GM12878 (cell line): Measurements from ENCODE around the gene TMEM150B. TPM values are rescaled to one million over a fixed set of nuclear protein-coding genes. Genes with fewer than 3 reads are reported as not detected.
A peak's percentile ranks its signal among the peaks of the same experiment; 100 is the strongest.

Source experiments
- ATAC-seq: fragments of 200-7000 bp; cut with Tn5 transposase; 3 replicates; pipeline ENCODE4 v1.9.1; 2020; ENCODE audit warnings: mild to moderate bottlenecking, moderate library complexity
- BruUV-seq: library from RNA; stranded (reverse); fragments of 400-500 nt; replicated peaks from 2 replicates; lab custom pipeline; 2021; lab: Mats Ljungman, UMichigan
- CTCF ChIA-PET: fragments of 300-600 bp; sonication (Branson Sonifier 250); formaldehyde crosslinking; extraction: SDS; loops from one replicate; lab custom pipeline; 2021; ENCODE audit warnings: inconsistent platforms; lab: Yijun Ruan, JAX
- POLR2A ChIA-PET: fragments of 350-600 bp; formaldehyde crosslinking; extraction: SDS; loops from one replicate; lab custom pipeline; 2021; ENCODE audit warnings: inconsistent platforms; lab: Charles Lee
- RAD21 ChIA-PET: fragments of 300-600 bp; sonication (Branson Sonifier 250); formaldehyde crosslinking; loops from one replicate; lab custom pipeline; 2023; ENCODE audit warnings: antibody characterized with exemption; ENCODE audit not compliant: unreplicated experiment; lab: Charles Lee
- SMC1A ChIA-PET: fragments of 300-600 bp; sonication (Branson Sonifier 250); formaldehyde crosslinking; loops from one replicate; lab custom pipeline; 2023; ENCODE audit not compliant: unreplicated experiment, uncharacterized antibody; lab: Charles Lee
- DNase-seq: peaks from one replicate; pipeline ENCODE4 v3.0.0-alpha.2; 2011; ENCODE audit warnings: low read depth, low spot score
- FAIRE-seq: peaks from 3 replicates; lab custom pipeline; 2011; peaks lifted over from hg19 to GRCh38; lab: Jason Lieb, UNC
- H2AFZ ChIP-seq: 2 replicates; pipeline ENCODE4 v1.6.0; 2011; ENCODE audit warnings: low read depth, low read length, control low read depth; ENCODE audit not compliant: control insufficient read depth
- H3K27ac ChIP-seq: 2 replicates; pipeline ENCODE4 v1.5.1; 2011; ENCODE audit warnings: control low read depth; ENCODE audit not compliant: control insufficient read depth, insufficient read depth
- H3K27me3 ChIP-seq, 2 experiments: replicated peaks in 1 of 2; 2 replicates each; pipeline versions ENCODE4 v1.6.0 to v1.6.1; 2011; ENCODE audit warnings: low read length in 1 of 2; ENCODE audit not compliant: control insufficient read depth in 2 of 2, insufficient read depth in 2 of 2
- H3K36me3 ChIP-seq, 2 experiments: 2 replicates each; pipeline ENCODE4 v1.5.1; 2011; ENCODE audit warnings: low read length in 1 of 2; ENCODE audit not compliant: control insufficient read depth in 2 of 2, insufficient read depth in 2 of 2
- H3K4me1 ChIP-seq: 2 replicates; pipeline ENCODE4 v1.6.1; 2011; ENCODE audit warnings: mild to moderate bottlenecking, low read length, moderate library complexity, mixed read lengths; ENCODE audit not compliant: control insufficient read depth, insufficient read depth
- H3K4me2 ChIP-seq: 2 replicates; pipeline ENCODE4 v1.6.0; 2011; ENCODE audit warnings: control low read depth; ENCODE audit not compliant: control insufficient read depth, insufficient read depth
- H3K4me3 ChIP-seq: fragments of 200-600 bp; sonication (generic); 2 replicates; pipeline ENCODE4 v1.5.1; 2016
- H3K79me2 ChIP-seq: 2 replicates; pipeline ENCODE4 v1.6.0; 2011; ENCODE audit warnings: low read length; ENCODE audit not compliant: control insufficient read depth, insufficient read depth
- H3K9ac ChIP-seq: 2 replicates; pipeline ENCODE4 v1.8.0; 2011; ENCODE audit warnings: low read length, control low read depth, mixed read lengths; ENCODE audit not compliant: control insufficient read depth, insufficient read depth
- H3K9me3 ChIP-seq: replicated peaks from 3 replicates; pipeline ENCODE4 v1.5.1; 2011; ENCODE audit warnings: mild to moderate bottlenecking, low read length; ENCODE audit not compliant: control insufficient read depth, insufficient read depth
- H4K20me1 ChIP-seq: 2 replicates; pipeline ENCODE4 v1.6.0; 2011; ENCODE audit not compliant: control insufficient read depth, insufficient read depth
- BCL11A ChIP-seq: IDR thresholded peaks from 2 replicates; pipeline ENCODE4 v1.6.1; 2011; ENCODE audit warnings: low read depth, low read length
- EGR1 ChIP-seq, 2 experiments: IDR thresholded peaks; 1 replicate in 1 of 2; 2 replicates in 1 of 2; pipeline ENCODE4 v1.6.1; 2011 to 2012; ENCODE audit warnings: low read depth in 2 of 2, low read length in 2 of 2, borderline replicate concordance in 1 of 2, mild to moderate bottlenecking in 1 of 2, moderate library complexity in 1 of 2
- NBN ChIP-seq: fragments of 450-650 bp; IDR thresholded peaks from 2 replicates; pipeline ENCODE4 v1.6.1; 2016
- SPI1 ChIP-seq: IDR thresholded peaks from 2 replicates; pipeline ENCODE4 v1.6.1; 2011; ENCODE audit warnings: low read depth, mild to moderate bottlenecking, low read length, moderate library complexity, borderline replicate concordance; ENCODE audit not compliant: insufficient read depth
- SUZ12 ChIP-seq: fragments of 200-600 bp; sonication (generic); IDR thresholded peaks from one replicate; pipeline ENCODE4 v1.6.1; 2018; ENCODE audit warnings: antibody characterized with exemption, mild to moderate bottlenecking; ENCODE audit not compliant: unreplicated experiment
- WGBS: methylation state at CpG from one replicate; pipeline ENCODE4 v1.1.6; 2016; ENCODE audit warnings: low lambda C conversion rate; ENCODE audit not compliant: insufficient replicate concordance, insufficient coverage; ENCODE audit errors: missing lambda C conversion rate; 5-methylcytosine and 5-hydroxymethylcytosine counted together
- in situ Hi-C: fragments of 300-500 bp; cut with MboI; formaldehyde crosslinking; loops from 9 replicates; pipeline ENCODE4 v1.14.3; 2018; ENCODE audit warnings: mixed read lengths
- intact Hi-C: fragments of 100-400 bp; cut with micrococcal nuclease; formaldehyde crosslinking; loops from one replicate; pipeline ENCODE4 v1.14.2; 2022; ENCODE audit not compliant: unreplicated experiment
- polyA plus RNA-seq, 11 experiments: library from polyadenylated mRNA; depleted of rRNA in 4 of 11; unstranded in 6 of 11; stranded (reverse) in 5 of 11; fragments of >200 nt; fragmentation: Nextera tagmentation in 4 of 11; fragmentation: Illumina TruSeq in 1 of 11; extraction: Ambion mirVana in 4 of 11; extraction: Trizol in 1 of 11; gene quantifications; 1 replicate in 1 of 11; 2 replicates in 10 of 11; pipeline versions ENCODE4 v1.2.1 to v1.2.3, GENCODE V29; 2011 to 2016; ENCODE audit warnings: inconsistent platforms in 2 of 11, missing spikeins in 2 of 11, low read depth in 1 of 11
- total RNA-seq, 4 experiments: library from RNA; depleted of rRNA in 3 of 4; stranded (reverse); fragments of >200 nt in 3 of 4; fragmentation: Illumina TruSeq in 1 of 4; extraction: Trizol in 1 of 4; gene quantifications; 2 replicates each; pipeline versions ENCODE4 v1.2.1 to v1.2.3, GENCODE V29; 2013 to 2021
- TF ChIP-seq, protein P1 (sequence below): fragments of 150-350 bp; IDR thresholded peaks from 2 replicates; pipeline ENCODE4 v1.6.1; 2016; ENCODE audit warnings: low read depth, low read length

TMEM150B gene
- total and polyA plus RNA-seq, 10 of the 15 experiments (the other 5 are each of a cell fraction or from before 2014, with no cell fraction given), result 0.09 to 0.23 (median 0.18) TPM; not detected in 6

DNA sequence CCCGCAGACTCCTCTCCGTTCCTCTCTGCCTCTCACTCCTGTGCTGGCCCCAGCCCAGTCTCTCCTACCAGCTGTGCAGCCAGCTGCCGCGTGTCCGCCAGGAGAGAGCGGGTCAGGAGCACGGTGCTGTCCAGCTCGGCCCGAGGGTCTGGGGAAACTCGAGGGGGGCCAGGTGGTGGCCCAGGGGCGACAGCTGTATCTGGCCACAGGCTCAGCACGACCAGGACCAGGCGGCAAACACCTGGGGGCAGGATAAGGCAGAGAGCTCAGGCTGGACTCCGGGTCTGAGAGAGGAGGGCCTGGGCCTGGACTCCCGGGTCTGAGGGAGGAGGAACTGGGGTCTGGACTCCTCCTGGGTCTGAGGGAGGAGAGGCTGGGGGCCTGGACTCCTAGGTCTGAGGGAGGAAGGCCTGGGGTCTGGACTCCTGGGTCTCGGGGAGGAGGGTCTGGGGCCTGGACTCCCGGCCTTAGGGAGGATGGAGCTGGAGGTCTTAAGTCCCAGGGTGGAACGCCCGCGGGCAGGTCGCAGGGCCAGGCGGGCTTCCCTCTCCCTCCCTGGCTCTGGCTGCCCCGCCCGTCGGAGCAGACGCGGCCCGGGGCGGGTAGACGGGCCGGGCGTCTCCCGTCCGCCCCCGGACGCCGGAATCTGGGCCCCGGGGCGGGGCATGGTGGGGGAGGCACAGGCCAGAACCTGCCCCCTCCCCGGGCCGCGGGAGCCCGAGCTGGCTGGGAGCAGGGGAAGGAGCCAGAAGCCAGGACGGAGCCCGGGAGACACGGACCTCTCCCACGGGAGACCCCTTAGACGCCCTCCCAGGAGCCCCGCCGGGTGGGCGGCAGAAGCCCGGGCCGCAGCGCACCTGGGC is 43.8 kb upstream of the TMEM150B start (continued):
- TF ChIP-seq, protein P1, sequence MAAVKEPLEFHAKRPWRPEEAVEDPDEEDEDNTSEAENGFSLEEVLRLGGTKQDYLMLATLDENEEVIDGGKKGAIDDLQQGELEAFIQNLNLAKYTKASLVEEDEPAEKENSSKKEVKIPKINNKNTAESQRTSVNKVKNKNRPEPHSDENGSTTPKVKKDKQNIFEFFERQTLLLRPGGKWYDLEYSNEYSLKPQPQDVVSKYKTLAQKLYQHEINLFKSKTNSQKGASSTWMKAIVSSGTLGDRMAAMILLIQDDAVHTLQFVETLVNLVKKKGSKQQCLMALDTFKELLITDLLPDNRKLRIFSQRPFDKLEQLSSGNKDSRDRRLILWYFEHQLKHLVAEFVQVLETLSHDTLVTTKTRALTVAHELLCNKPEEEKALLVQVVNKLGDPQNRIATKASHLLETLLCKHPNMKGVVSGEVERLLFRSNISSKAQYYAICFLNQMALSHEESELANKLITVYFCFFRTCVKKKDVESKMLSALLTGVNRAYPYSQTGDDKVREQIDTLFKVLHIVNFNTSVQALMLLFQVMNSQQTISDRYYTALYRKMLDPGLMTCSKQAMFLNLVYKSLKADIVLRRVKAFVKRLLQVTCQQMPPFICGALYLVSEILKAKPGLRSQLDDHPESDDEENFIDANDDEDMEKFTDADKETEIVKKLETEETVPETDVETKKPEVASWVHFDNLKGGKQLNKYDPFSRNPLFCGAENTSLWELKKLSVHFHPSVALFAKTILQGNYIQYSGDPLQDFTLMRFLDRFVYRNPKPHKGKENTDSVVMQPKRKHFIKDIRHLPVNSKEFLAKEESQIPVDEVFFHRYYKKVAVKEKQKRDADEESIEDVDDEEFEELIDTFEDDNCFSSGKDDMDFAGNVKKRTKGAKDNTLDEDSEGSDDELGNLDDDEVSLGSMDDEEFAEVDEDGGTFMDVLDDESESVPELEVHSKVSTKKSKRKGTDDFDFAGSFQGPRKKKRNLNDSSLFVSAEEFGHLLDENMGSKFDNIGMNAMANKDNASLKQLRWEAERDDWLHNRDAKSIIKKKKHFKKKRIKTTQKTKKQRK, result no peak
- peak; percentile 95 for TF ChIP-seq SUZ12
- peak in 1 of 2 experiments; percentile 76; a peak in 2 of 3 replicates for TF ChIP-seq EGR1 (IDR thresholded peaks at IDR 0.05; ENCODE audit: borderline replicate concordance in 1 of 2, low read depth in 2 of 2, low read length in 2 of 2)

GRCh38 chr19:55368106-55368505 is 43.0 kb upstream of the TMEM150B start:
- BruUV-seq, result no TSS peak
- Histone ChIP-seq H3K4me3 (no peak overlapping the region), H3K36me3 (no peaks in the 10 kb centered on the region), H2AFZ (no peak overlapping the region), H3K4me1 (no peaks in the 10 kb centered on the region), H3K9ac (no peak overlapping the region), H3K27me3 (peaks cover 3 to 10% of the 10 kb centered on the region in 2 experiments), H3K27ac (no peak overlapping the region), H3K9me3 (no peaks in the 10 kb centered on the region), H3K4me2 (no peak overlapping the region), H3K79me2 (no peaks in the 10 kb centered on the region), H4K20me1 (no peaks in the 10 kb centered on the region)
- SMC1A ChIA-PET, result no interaction called here
- CTCF ChIA-PET, result no interaction called here
- POLR2A ChIA-PET, result no interaction called here
- FAIRE-seq (no peak), DNase-seq (no peak), ATAC-seq (no peak)
- TF ChIP-seq SPI1 (no peak), BCL11A (no peak), NBN (no peak)
- in situ Hi-C loops, result no loop called here
- intact Hi-C loops, result no loop called here
- WGBS, result 52% methylated on average over 15 of the region's 16 CpGs
- RAD21 ChIA-PET, result no interaction called here
